PC-9 (cell line): ENCODE data around the gene COL27A1.

ENCODE experiments used
- EZH2 ChIP-seq: fragments of 200-600 bp; sonication (generic); IDR thresholded peaks from 2 replicates; pipeline ENCODE4 v1.8.0; 2017; ENCODE audit warnings: antibody characterized with exemption, low read depth
- TF ChIP-seq, protein P1 (sequence below): fragments of 200-600 bp; sonication (generic); conservative IDR thresholded peaks from 2 replicates; pipeline ENCODE4 v1.6.1; 2017; ENCODE audit warnings: mixed run types, antibody characterized with exemption, mild to moderate bottlenecking, moderate library complexity

DNA sequence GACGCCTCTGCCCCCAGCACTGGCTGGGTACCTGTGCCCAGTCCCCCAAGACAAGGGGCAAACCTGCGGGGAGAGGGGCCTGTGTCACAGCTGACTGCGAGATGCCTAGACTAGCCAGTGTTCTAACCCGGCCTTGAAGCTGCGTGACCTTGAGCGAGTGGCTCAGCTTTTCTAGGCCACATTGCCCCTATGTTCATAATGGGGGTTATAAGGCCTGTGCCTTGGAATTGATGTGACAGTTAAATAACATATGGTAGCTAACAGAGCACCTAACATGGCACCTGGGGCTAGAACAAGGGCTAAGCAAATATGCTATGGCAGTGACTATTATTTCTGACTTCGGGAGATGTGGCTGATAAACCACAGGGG, 22.8 kb upstream of the COL27A1 start:
- TF ChIP-seq, protein P1, sequence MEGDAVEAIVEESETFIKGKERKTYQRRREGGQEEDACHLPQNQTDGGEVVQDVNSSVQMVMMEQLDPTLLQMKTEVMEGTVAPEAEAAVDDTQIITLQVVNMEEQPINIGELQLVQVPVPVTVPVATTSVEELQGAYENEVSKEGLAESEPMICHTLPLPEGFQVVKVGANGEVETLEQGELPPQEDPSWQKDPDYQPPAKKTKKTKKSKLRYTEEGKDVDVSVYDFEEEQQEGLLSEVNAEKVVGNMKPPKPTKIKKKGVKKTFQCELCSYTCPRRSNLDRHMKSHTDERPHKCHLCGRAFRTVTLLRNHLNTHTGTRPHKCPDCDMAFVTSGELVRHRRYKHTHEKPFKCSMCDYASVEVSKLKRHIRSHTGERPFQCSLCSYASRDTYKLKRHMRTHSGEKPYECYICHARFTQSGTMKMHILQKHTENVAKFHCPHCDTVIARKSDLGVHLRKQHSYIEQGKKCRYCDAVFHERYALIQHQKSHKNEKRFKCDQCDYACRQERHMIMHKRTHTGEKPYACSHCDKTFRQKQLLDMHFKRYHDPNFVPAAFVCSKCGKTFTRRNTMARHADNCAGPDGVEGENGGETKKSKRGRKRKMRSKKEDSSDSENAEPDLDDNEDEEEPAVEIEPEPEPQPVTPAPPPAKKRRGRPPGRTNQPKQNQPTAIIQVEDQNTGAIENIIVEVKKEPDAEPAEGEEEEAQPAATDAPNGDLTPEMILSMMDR, result no peak
- TF ChIP-seq EZH2, result no peak
